HCT116 (cell line): ENCODE measurements around the gene RIBC2. TPM values are rescaled to one million over a fixed set of nuclear protein-coding genes. Genes with fewer than 3 reads are reported as not detected.

Source experiments
- ATAC-seq: fragments of 200-7000 bp; cut with Tn5 transposase; 2 replicates; pipeline ENCODE4 v1.9.1; 2020; ENCODE audit warnings: mild to moderate bottlenecking, moderate library complexity
- BruUV-seq: library from RNA; stranded (reverse); fragments of 400-500 nt; replicated peaks from 2 replicates; lab custom pipeline; 2021; lab: Mats Ljungman, UMichigan
- CTCF ChIA-PET: fragments of 300-600 bp; sonication (Branson Sonifier 250); formaldehyde crosslinking; loops from one replicate; lab custom pipeline; 2021; ENCODE audit warnings: antibody characterized with exemption; lab: Charles Lee
- POLR2A ChIA-PET: fragments of 300-600, 350-600 bp; sonication (Branson Sonifier 250); formaldehyde crosslinking; loops from one replicate; lab custom pipeline; 2021; ENCODE audit warnings: antibody characterized with exemption; lab: Charles Lee
- RAD21 ChIA-PET, 2 experiments: fragments of 300-600 bp; sonication (Branson Sonifier 250); formaldehyde crosslinking; loops; one replicate each; lab custom pipeline; 2023; ENCODE audit warnings: low total read pairs in 2 of 2; ENCODE audit not compliant: uncharacterized antibody in 2 of 2, unreplicated experiment in 2 of 2, low non-redundant PET in 1 of 2; lab: Charles Lee
- DNase-seq: peaks from one replicate; pipeline ENCODE4 v3.0.0-alpha.2; 2010; ENCODE audit warnings: low read depth, low spot score
- H2AFZ ChIP-seq: fragments of 200-600 bp; shearing (Covaris generic), sonication (generic); 2 replicates; pipeline ENCODE4 v1.6.1; 2017; ENCODE audit warnings: low read depth, mixed run types, mixed read lengths, antibody characterized with exemption, low read length; ENCODE audit not compliant: poor library complexity, severe bottlenecking
- H3K27ac ChIP-seq: 2 replicates; pipeline ENCODE4 v1.5.1; 2012; ENCODE audit warnings: low read depth, low read length
- H3K27me3 ChIP-seq: fragments of 200-600 bp; sonication (generic); 2 replicates; pipeline ENCODE4 v1.6.1; 2016; ENCODE audit warnings: mixed run types, low read length, mixed read lengths; ENCODE audit not compliant: insufficient read depth
- H3K36me3 ChIP-seq, 2 experiments: fragments of 200-500 bp in 1 of 2; fragments of 200-600 bp in 1 of 2; sonication (Bioruptor generic) in 1 of 2; sonication (generic) in 1 of 2; 2 replicates each; pipeline versions ENCODE4 v1.5.1 to v1.6.1; 2014 to 2016; ENCODE audit warnings: low read length in 2 of 2, inconsistent platforms in 1 of 2, mixed read lengths in 1 of 2, mixed run types in 1 of 2; ENCODE audit not compliant: insufficient read depth in 2 of 2, control insufficient read depth in 1 of 2
- H3K4me1 ChIP-seq, 2 experiments: fragments of 200-600 bp in 1 of 2; sonication (generic) in 1 of 2; 2 replicates each; pipeline versions ENCODE4 v1.5.1 to v1.6.1; 2012 to 2017; ENCODE audit warnings: low read length in 2 of 2, inconsistent platforms in 1 of 2, mild to moderate bottlenecking in 1 of 2, mixed read lengths in 1 of 2, mixed run types in 1 of 2, moderate library complexity in 1 of 2; ENCODE audit not compliant: insufficient read depth in 2 of 2, control insufficient read depth in 1 of 2
- H3K4me2 ChIP-seq: fragments of 200-600 bp; sonication (generic); 2 replicates; pipeline ENCODE4 v1.6.1; 2017; ENCODE audit warnings: mixed run types, low read length, mixed read lengths
- H3K4me3 ChIP-seq, 2 experiments: fragments of 200-600 bp in 1 of 2; sonication (generic) in 1 of 2; replicated peaks in 1 of 2; 2 replicates each; pipeline ENCODE4 v1.5.1; 2011 to 2016; ENCODE audit warnings: low read length in 2 of 2, control low read depth in 1 of 2, low read depth in 1 of 2, mild to moderate bottlenecking in 1 of 2, mixed read lengths in 1 of 2, mixed run types in 1 of 2
- H3K79me2 ChIP-seq: fragments of 200-600 bp; sonication (generic); 2 replicates; pipeline ENCODE4 v1.6.1; 2017; ENCODE audit warnings: mild to moderate bottlenecking, mixed run types, low read length, moderate library complexity, mixed read lengths; ENCODE audit not compliant: insufficient read depth
- H3K9ac ChIP-seq: fragments of 200-600 bp; sonication (generic); 2 replicates; pipeline ENCODE4 v1.6.1; 2016; ENCODE audit warnings: low read length, mixed read lengths
- H3K9me2 ChIP-seq: fragments of 200-600 bp; sonication (generic), shearing (Covaris generic); 2 replicates; pipeline ENCODE4 v1.6.1; 2017; ENCODE audit warnings: mixed run types, mild to moderate bottlenecking, moderate library complexity; ENCODE audit not compliant: insufficient read depth
- H3K9me3 ChIP-seq, 2 experiments: fragments of 200-500 bp in 1 of 2; fragments of 200-600 bp in 1 of 2; sonication (Bioruptor generic) in 1 of 2; sonication (generic) in 1 of 2; 2 replicates each; pipeline ENCODE4 v1.6.1; 2014 to 2017; ENCODE audit warnings: low read length in 2 of 2, mixed read lengths in 2 of 2, inconsistent platforms in 1 of 2, low read depth in 1 of 2, mild to moderate bottlenecking in 1 of 2, mixed run types in 1 of 2, moderate library complexity in 1 of 2; ENCODE audit not compliant: control insufficient read depth in 1 of 2, insufficient read depth in 1 of 2
- H4K20me1 ChIP-seq: fragments of 200-600 bp; sonication (generic), shearing (Covaris generic); 2 replicates; pipeline ENCODE4 v1.6.1; 2017; ENCODE audit warnings: mixed run types, mild to moderate bottlenecking, moderate library complexity; ENCODE audit not compliant: insufficient read depth
- ATF3 ChIP-seq: IDR thresholded peaks from 2 replicates; pipeline ENCODE4 v1.6.1; 2012
- CBX3 ChIP-seq: IDR thresholded peaks from 2 replicates; pipeline ENCODE4 v1.6.1; 2012; ENCODE audit warnings: low read depth
- CEBPB ChIP-seq: IDR thresholded peaks from 2 replicates; pipeline ENCODE4 v1.6.1; 2012; ENCODE audit warnings: low read depth
- CTCF ChIP-seq, 3 experiments: fragments of 200-600 bp in 1 of 3; sonication (generic) in 1 of 3; IDR thresholded peaks in 2 of 3; conservative IDR thresholded peaks in 1 of 3; 2 replicates each; pipeline ENCODE4 v1.5.1; 2012 to 2017; ENCODE audit warnings: low read depth in 2 of 3, low read length in 2 of 3, antibody characterized with exemption in 1 of 3, borderline replicate concordance in 1 of 3, control low read depth in 1 of 3, mild to moderate bottlenecking in 1 of 3, mixed read lengths in 1 of 3, mixed run types in 1 of 3, moderate library complexity in 1 of 3; ENCODE audit not compliant: insufficient read depth in 1 of 3
- EGR1 ChIP-seq: IDR thresholded peaks from 2 replicates; pipeline ENCODE4 v1.6.1; 2012; ENCODE audit warnings: low read depth
- ELF1 ChIP-seq: IDR thresholded peaks from 2 replicates; pipeline ENCODE4 v1.6.1; 2012; ENCODE audit warnings: low read depth, borderline replicate concordance
- EZH2 ChIP-seq: fragments of 200-600 bp; sonication (generic); IDR thresholded peaks from 2 replicates; pipeline ENCODE4 v1.6.1; 2017; ENCODE audit warnings: antibody characterized with exemption, mixed run types
- EZH2phosphoT487 ChIP-seq: fragments of 200-600 bp; IDR thresholded peaks from 2 replicates; pipeline ENCODE4 v1.6.1; 2018; ENCODE audit warnings: antibody characterized with exemption, borderline replicate concordance
- MAX ChIP-seq: IDR thresholded peaks from 2 replicates; pipeline ENCODE4 v1.6.1; 2012
- POLR2AphosphoS5 ChIP-seq: IDR thresholded peaks from 2 replicates; pipeline ENCODE4 v1.6.1; 2011; ENCODE audit warnings: mild to moderate bottlenecking, low read depth, low read length, moderate library complexity
- RAD21 ChIP-seq: IDR thresholded peaks from 2 replicates; pipeline ENCODE4 v1.6.1; 2012; ENCODE audit warnings: low read depth, mild to moderate bottlenecking
- SP1 ChIP-seq: IDR thresholded peaks from 2 replicates; pipeline ENCODE4 v1.6.1; 2012; ENCODE audit warnings: low read depth
- TCF7L2 ChIP-seq: IDR thresholded peaks from 2 replicates; pipeline ENCODE4 v1.7.0; 2011; ENCODE audit warnings: borderline replicate concordance, inconsistent platforms; ENCODE audit not compliant: insufficient read depth, insufficient read length; ENCODE audit errors: extremely low read depth
- ZFX ChIP-seq: fragments of 450-650 bp; IDR thresholded peaks from 2 replicates; pipeline ENCODE4 v1.6.1; 2017
- ZNF274 ChIP-seq: fragments of 200-500 bp; sonication (Bioruptor generic); IDR thresholded peaks from 2 replicates; pipeline ENCODE4 v1.6.1; 2014; ENCODE audit warnings: mild to moderate bottlenecking, low read depth, low read length, inconsistent platforms
- intact Hi-C: fragments of 100-400 bp; cut with micrococcal nuclease; formaldehyde crosslinking; loops from 2 replicates; pipeline ENCODE4 v1.10.0; 2022
- total RNA-seq: library from RNA; stranded (reverse); gene quantifications from one replicate; pipeline ENCODE4 v1.2.1, GENCODE V29; 2021; ENCODE audit not compliant: unreplicated experiment

Gene RIBC2
- total RNA-seq, 1 experiment from 2014 or later = 8.3 TPM

GRCh38 chr22:45450921-45451651, 37.6 kb downstream of the RIBC2 start:
- Histone ChIP-seq H3K9me2 (no peaks in the 10 kb centered on the region), H3K4me3 (no peak overlapping the region), H3K4me2 (no peak overlapping the region), H3K79me2 (no peaks in the 10 kb centered on the region), H4K20me1 (no peaks in the 10 kb centered on the region), H3K27ac (no peak overlapping the region), H2AFZ (no peak overlapping the region), H3K36me3 (no peaks in the 10 kb centered on the region), H3K9me3 (no peaks in the 10 kb centered on the region), H3K4me1 (no peaks in the 10 kb centered on the region), H3K27me3 (no peaks in the 10 kb centered on the region), H3K9ac (no peak overlapping the region)
- ATAC-seq (no peak), DNase-seq (no peak)
- no TSS peak for BruUV-seq
- CTCF ChIA-PET = no interaction called here
- intact Hi-C loops = no loop called here
- RAD21 ChIA-PET = no interaction called here
- POLR2A ChIA-PET = no interaction called here
- no peak for TF ChIP-seq ELF1
- TF ChIP-seq MAX = no peak
- no peak for TF ChIP-seq CTCF (IDR thresholded peaks at IDR 0.05 in 2 of 3, conservative IDR thresholded peaks at IDR 0.05 in 1 of 3; ENCODE audit: borderline replicate concordance in 1 of 3, insufficient read depth in 1 of 3, low read depth in 2 of 3, low read length in 2 of 3)
- TF ChIP-seq ATF3 = no peak
- TF ChIP-seq RAD21 = no peak
- no peak for TF ChIP-seq CBX3
- TF ChIP-seq SP1 = no peak
- TF ChIP-seq EZH2phosphoT487 = no peak
- TF ChIP-seq ZFX = no peak
- no peak for TF ChIP-seq CEBPB
- TF ChIP-seq EZH2 = no peak
- no peak for TF ChIP-seq EGR1
- no peak for TF ChIP-seq TCF7L2
- TF ChIP-seq POLR2AphosphoS5 = no peak
- TF ChIP-seq ZNF274 = no peak
